ENCODE results near the gene CEP72.

GRCh38 chr5:625516-625915, 13.4 kb downstream of the CEP72 start:
- TF ChIP-seq BHLHE40 (IDR thresholded peaks at IDR 0.05; ENCODE audit: borderline replicate concordance) = no peak
- no peak for TF ChIP-seq SUZ12 (IDR thresholded peaks at IDR 0.05)
